PC-9 (cell line): ENCODE results near the gene ACTRT2. TPM values are rescaled to one million over a fixed set of nuclear protein-coding genes. Genes with fewer than 3 reads are reported as not detected.

Experiments used
- BruUV-seq: library from RNA; stranded (reverse); fragments of 400-500 nt; replicated peaks from 2 replicates; lab custom pipeline; 2021; lab: Mats Ljungman, UMichigan
- CTCF ChIA-PET: fragments of 300-600 bp; sonication (Branson Sonifier 250); formaldehyde crosslinking; loops from one replicate; lab custom pipeline; 2022; ENCODE audit warnings: antibody characterized with exemption; lab: Charles Lee
- POLR2A ChIA-PET: fragments of 300-600 bp; sonication (Branson Sonifier 250); formaldehyde crosslinking; loops from one replicate; lab custom pipeline; 2022; ENCODE audit warnings: antibody characterized with exemption; ENCODE audit not compliant: unreplicated experiment; lab: Charles Lee
- DNase-seq, 2 experiments: peaks; one replicate each; pipeline versions ENCODE4 v3.0.0 to v3.0.0-alpha.2; 2015 to 2022; ENCODE audit warnings: mixed read lengths in 1 of 2
- H2AFZ ChIP-seq: fragments of 200-600 bp; sonication (generic); 2 replicates; pipeline ENCODE4 v1.8.1; 2017; ENCODE audit warnings: antibody characterized with exemption
- H3F3A ChIP-seq: fragments of 200-600 bp; sonication (generic); 2 replicates; pipeline ENCODE4 v1.8.1; 2017; ENCODE audit warnings: antibody characterized with exemption, mild to moderate bottlenecking, low read depth; ENCODE audit not compliant: insufficient read depth
- H3K27ac ChIP-seq: fragments of 200-600 bp; sonication (generic); 2 replicates; pipeline ENCODE4 v1.6.1; 2016; ENCODE audit warnings: mixed run types
- H3K27me3 ChIP-seq: fragments of 200-600 bp; sonication (generic); 2 replicates; pipeline ENCODE4 v1.6.1; 2016; ENCODE audit warnings: low read depth, mixed run types; ENCODE audit not compliant: insufficient read depth
- H3K36me3 ChIP-seq: fragments of 200-600 bp; sonication (generic); 2 replicates; pipeline ENCODE4 v1.6.1; 2016; ENCODE audit warnings: low read depth, mixed run types
- H3K4me1 ChIP-seq: fragments of 200-600 bp; sonication (generic); replicated peaks from 2 replicates; pipeline ENCODE4 v1.6.1; 2016; ENCODE audit warnings: mixed run types; ENCODE audit not compliant: insufficient read depth
- H3K4me2 ChIP-seq: fragments of 200-600 bp; sonication (generic); 2 replicates; pipeline ENCODE4 v1.6.1; 2017; ENCODE audit warnings: mixed run types
- H3K4me3 ChIP-seq: fragments of 200-600 bp; sonication (generic); 2 replicates; pipeline ENCODE4 v1.6.1; 2016; ENCODE audit warnings: mixed run types
- H3K79me2 ChIP-seq: fragments of 200-600 bp; sonication (generic); 2 replicates; pipeline ENCODE4 v1.6.1; 2017; ENCODE audit warnings: low read depth, mixed run types
- H3K9me2 ChIP-seq: fragments of 200-600 bp; sonication (generic); 2 replicates; pipeline ENCODE4 v1.8.1; 2017; ENCODE audit warnings: mild to moderate bottlenecking; ENCODE audit not compliant: insufficient read depth
- H3K9me3 ChIP-seq: fragments of 200-600 bp; sonication (generic); 2 replicates; pipeline ENCODE4 v1.8.1; 2016; ENCODE audit warnings: low read depth; ENCODE audit not compliant: insufficient read depth
- H4K20me1 ChIP-seq: fragments of 200-600 bp; sonication (generic); 2 replicates; pipeline ENCODE4 v1.8.1; 2017; ENCODE audit not compliant: insufficient read depth
- CTCF ChIP-seq: fragments of 200-600 bp; sonication (generic); conservative IDR thresholded peaks from 2 replicates; pipeline ENCODE4 v1.6.1; 2017; ENCODE audit warnings: mixed run types, antibody characterized with exemption, mild to moderate bottlenecking, moderate library complexity
- EZH2 ChIP-seq: fragments of 200-600 bp; sonication (generic); IDR thresholded peaks from 2 replicates; pipeline ENCODE4 v1.8.0; 2017; ENCODE audit warnings: antibody characterized with exemption, low read depth
- intact Hi-C: fragments of 100-400 bp; cut with micrococcal nuclease; formaldehyde crosslinking; loops from one replicate; pipeline ENCODE4 v1.10.0; 2022; ENCODE audit not compliant: unreplicated experiment
- total RNA-seq: library from RNA; stranded (reverse); gene quantifications from 2 replicates; pipeline ENCODE4 v1.2.3, GENCODE V29; 2021

Gene ACTRT2
- total RNA-seq, 1 experiment from 2014 or later = not detected

GRCh38 chr1:3029481-3029961 is 8.3 kb downstream of the ACTRT2 start:
- Histone ChIP-seq H3K4me3 (no peak overlapping the region), H3K4me2 (no peak overlapping the region)
- POLR2A ChIA-PET = no interaction called here

GRCh38 chr1:3029991-3030662 is 8.9 kb downstream of the ACTRT2 start:
- CTCF ChIA-PET = no interaction called here
- H3K4me2 ChIP-seq = no peak overlapping the region
- no peaks in the 10 kb centered on the region for H4K20me1 ChIP-seq
- no peak for DNase-seq
- peaks cover 81% of the 10 kb centered on the region for H3K27me3 ChIP-seq
- no peaks in the 10 kb centered on the region for H3F3A ChIP-seq
- H2AFZ ChIP-seq = no peak overlapping the region
- no peak overlapping the region for H3K4me3 ChIP-seq
- no peaks in the 10 kb centered on the region for H3K4me1 ChIP-seq
- H3K36me3 ChIP-seq = no peaks in the 10 kb centered on the region
- no peaks in the 10 kb centered on the region for H3K9me3 ChIP-seq
- TF ChIP-seq EZH2 (no peak; the same call in 1 of the 2 replicates), CTCF (no peak)
- POLR2A ChIA-PET = no interaction called here
- BruUV-seq = no TSS peak
- intact Hi-C loops = no loop called here
- H3K79me2 ChIP-seq = no peaks in the 10 kb centered on the region
- no peak overlapping the region for H3K27ac ChIP-seq
- H3K9me2 ChIP-seq = no peaks in the 10 kb centered on the region

More at GRCh38 chr1:3029481-3029961, 8.3 kb downstream of the ACTRT2 start:
- H3K27me3 ChIP-seq = peaks cover 77% of the 10 kb centered on the region
- TF ChIP-seq CTCF = no peak
- TF ChIP-seq EZH2 = peak; percentile 86; the same call in 1 of the 2 replicates
- no peaks in the 10 kb centered on the region for H4K20me1 ChIP-seq
- BruUV-seq = no TSS peak
- H2AFZ ChIP-seq = no peak overlapping the region
- H3K27ac ChIP-seq = no peak overlapping the region
- no peaks in the 10 kb centered on the region for H3K79me2 ChIP-seq
- no peaks in the 10 kb centered on the region for H3K4me1 ChIP-seq
- CTCF ChIA-PET = no interaction called here
- no peaks in the 10 kb centered on the region for H3K36me3 ChIP-seq
- no peaks in the 10 kb centered on the region for H3K9me2 ChIP-seq
- no peaks in the 10 kb centered on the region for H3K9me3 ChIP-seq
- H3F3A ChIP-seq = no peaks in the 10 kb centered on the region
- intact Hi-C loops = no loop called here
- no peak for DNase-seq

DNA sequence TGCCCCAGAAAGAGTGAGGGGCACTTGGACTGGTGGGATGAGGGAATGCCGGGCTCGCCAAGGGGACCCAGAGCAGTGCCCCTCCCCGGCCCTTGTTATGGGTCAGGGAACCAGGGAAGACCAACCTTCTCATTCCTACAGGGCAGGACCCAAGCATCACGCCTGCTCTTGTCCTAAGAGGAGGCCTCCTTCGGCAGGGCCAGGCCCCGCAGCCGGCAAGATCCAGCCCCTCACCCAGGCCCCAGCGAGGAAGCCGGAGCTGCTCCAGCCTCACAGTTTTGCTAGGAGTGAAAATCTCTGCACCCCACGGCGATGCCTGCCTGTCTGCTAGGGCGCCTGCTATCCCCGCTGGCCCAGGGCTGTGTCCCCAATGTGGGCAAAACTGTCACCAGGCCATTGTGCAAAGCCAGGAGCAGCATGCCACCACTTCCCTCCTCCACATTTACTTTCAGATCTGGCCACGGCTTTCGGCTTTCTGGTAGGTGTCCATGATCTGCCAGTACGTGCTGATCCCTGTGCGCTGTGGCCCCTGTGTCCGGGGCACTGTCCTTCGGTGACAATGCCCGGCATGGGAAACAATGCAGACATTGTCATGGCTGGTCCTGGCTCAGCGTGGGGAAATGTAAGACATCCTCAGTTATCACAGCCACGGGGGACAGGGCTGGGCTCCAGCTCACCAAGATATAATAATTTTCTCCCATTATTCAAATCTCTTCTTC is 9.6 kb downstream of the ACTRT2 start:
- H3K9me2 ChIP-seq = no peaks in the 10 kb centered on the region
- H3K4me1 ChIP-seq = no peaks in the 10 kb centered on the region
- H3K4me3 ChIP-seq = no peak overlapping the region
- H3K27ac ChIP-seq = no peak overlapping the region
- H3F3A ChIP-seq = no peaks in the 10 kb centered on the region
- intact Hi-C loops = no loop called here
- no peaks in the 10 kb centered on the region for H3K9me3 ChIP-seq
- CTCF ChIA-PET = no interaction called here
- no peaks in the 10 kb centered on the region for H4K20me1 ChIP-seq
- H3K4me2 ChIP-seq = no peak overlapping the region
- H3K27me3 ChIP-seq = peaks cover 86% of the 10 kb centered on the region
- no TSS peak for BruUV-seq
- no peaks in the 10 kb centered on the region for H3K36me3 ChIP-seq
- TF ChIP-seq EZH2 = no peak
- TF ChIP-seq CTCF = no peak
- no peaks in the 10 kb centered on the region for H3K79me2 ChIP-seq
- DNase-seq = no peak
- H2AFZ ChIP-seq = no peak overlapping the region
- POLR2A ChIA-PET = no interaction called here
